Endometrial microvascular endothelial cells (primary cell): ENCODE measurements around the gene CD300LD. TPM values are rescaled to one million over a fixed set of nuclear protein-coding genes. Genes with fewer than 3 reads are reported as not detected.

ENCODE experiments used
- in situ Hi-C: cut with HindIII; loops from 2 replicates; pipeline ENCODE4 v1.10.0; 2017; ENCODE audit warnings: low sequenced_read_pairs, low pct_unique_long_range_greater_than_20kb; ENCODE audit errors: inconsistent ontology term
- total RNA-seq: library from RNA; depleted of rRNA; stranded (reverse); fragments of >200 nt; gene quantifications from one replicate; pipeline ENCODE4 v1.2.3, GENCODE V29; 2015; ENCODE audit errors: inconsistent ontology term

CD300LD gene
- total RNA-seq, 1 donor from 2014 or later, result not detected

DNA sequence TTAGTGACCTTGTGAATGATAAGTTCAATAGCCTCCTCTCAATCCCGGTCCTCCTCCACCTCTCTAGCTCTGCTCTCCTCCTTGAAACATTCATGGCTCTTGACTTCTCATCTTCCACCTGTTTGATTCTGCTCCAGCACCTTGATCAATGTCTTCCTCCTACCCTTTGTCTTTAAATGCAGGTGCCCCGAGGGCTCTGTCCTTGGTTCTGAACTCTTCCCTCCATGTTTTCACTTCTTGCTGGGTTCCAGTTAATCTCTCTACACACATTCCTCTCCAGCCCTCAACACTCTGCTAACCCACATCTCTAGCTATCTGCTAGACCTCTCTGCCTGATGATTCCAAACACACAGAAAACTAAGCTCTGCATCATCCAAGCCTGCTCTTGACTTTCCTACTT lies 18.0 kb upstream of the CD300LD start:
- in situ Hi-C loops, result no loop called here

DNA sequence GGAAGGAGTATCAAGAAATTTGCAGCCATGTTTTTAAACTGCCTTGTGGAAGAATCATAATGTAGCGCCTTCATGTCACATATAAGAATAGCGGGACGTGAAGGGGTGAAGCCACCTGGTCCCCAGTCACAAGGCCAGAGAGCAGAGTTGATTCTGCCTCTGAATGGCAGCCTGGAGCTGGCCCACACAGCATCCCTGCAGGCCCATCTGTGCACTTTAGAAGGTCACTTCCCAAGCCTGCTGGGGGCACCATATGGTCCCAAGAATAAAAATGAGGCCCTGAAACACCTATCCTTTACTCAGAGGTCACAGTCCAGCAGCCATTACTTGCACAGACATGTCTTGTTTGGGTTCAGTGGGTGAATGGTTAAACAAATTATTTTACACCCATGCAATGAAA lies 16.4 kb upstream of the CD300LD start:
- in situ Hi-C loops, result no loop called here

- in situ Hi-C loops, result no loop called here
Measured at GRCh38 chr17:74607221-74607620, 15.1 kb upstream of the CD300LD start.

DNA sequence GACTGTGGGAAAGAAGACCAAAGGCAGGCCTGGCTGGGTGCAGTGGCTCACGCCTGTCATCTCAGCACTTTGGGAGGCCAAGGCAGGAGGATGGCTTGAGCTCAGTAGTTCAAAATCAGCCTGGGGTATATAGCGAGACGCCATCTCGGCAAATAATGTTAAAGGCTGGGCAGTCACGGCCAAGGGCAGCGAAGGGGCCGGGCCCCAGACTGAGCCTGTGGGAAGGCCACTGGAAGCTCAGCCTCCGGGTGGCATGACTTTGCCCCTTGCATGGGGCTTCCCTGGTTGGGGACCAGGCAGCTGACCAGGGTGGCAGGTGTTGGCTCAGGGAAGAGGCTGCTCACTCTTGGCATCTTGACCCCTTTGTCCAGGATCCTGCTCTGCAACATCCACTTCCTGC lies 14.0 kb upstream of the CD300LD start:
- in situ Hi-C loops, result no loop called here

DNA sequence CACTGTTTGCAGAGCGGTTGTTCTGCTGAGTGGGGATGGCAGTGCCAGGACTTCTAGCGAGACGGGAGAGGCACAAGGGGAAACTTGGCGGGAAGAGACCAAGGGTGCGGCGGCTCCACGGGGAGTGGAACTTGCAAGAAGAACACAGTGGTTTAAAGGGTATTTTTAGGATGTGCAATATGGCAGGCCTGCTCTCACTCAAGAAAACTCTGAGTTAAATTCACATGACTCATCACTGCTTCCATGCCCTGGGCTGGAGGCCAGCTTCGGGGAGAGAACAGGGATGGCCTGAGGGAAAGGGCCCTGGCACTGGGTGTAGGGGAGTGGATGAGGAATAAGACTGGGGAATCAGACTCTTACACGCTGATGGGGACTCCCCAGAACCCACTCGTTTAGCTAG lies 13.3 kb upstream of the CD300LD start:
- in situ Hi-C loops, result no loop called here

DNA sequence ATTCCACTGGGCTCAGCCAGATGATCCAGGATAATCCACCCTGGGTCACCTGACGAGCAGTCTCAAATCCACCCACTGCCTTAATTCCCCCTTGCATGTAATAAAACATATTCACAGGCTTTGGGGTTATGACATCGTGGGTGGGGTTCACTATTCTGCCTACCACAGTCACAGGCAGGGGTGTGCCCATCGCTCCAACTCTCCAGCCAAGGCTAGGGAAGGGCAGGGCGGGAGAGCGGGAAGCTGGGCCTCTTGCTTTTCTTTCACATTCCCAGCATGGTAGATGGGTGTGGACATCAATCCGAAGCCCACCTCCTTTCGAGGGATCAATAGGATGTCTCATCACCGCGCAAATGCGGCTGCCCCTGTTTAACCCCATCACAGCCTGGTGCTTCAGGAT lies 12.7 kb upstream of the CD300LD start:
- in situ Hi-C loops, result no loop called here

GRCh38 chr17:74604200-74604599 lies 12.1 kb upstream of the CD300LD start:
- in situ Hi-C loops, result no loop called here

- in situ Hi-C loops, result no loop called here
Measured at GRCh38 chr17:74603746-74604145, 11.7 kb upstream of the CD300LD start.

GRCh38 chr17:74603037-74603635 lies 11.1 kb upstream of the CD300LD start:
- in situ Hi-C loops, result no loop called here

DNA sequence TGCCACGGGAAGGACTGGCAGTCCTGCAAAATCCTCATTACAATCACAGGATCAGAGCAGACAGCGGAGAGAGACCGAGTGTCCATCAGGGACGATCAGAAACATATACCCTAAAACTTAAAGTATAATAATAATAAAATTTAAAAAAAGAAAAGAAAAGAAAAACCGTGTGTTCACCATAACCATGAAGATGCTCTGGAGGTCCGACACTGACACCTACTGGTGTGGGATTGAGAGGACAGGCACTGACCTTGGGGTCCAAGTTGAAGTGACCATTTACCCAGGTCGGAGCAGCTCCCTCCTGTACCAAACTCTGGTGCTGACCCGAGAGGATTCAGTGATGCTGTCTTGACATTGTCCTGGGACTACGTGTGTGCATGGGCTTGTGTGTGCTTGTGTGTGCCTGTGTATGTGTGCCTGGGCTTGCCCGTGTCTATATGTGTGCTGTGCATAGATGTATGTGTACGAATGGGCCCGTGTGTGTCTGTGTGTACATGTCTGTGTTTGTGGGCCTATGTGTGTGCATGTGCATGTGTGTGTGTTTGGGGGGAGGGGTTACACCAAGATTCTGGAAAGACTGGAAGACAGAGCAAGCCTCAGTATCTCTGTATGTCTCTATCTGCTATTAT lies 10.0 kb upstream of the CD300LD start:
- in situ Hi-C loops, result no loop called here

DNA sequence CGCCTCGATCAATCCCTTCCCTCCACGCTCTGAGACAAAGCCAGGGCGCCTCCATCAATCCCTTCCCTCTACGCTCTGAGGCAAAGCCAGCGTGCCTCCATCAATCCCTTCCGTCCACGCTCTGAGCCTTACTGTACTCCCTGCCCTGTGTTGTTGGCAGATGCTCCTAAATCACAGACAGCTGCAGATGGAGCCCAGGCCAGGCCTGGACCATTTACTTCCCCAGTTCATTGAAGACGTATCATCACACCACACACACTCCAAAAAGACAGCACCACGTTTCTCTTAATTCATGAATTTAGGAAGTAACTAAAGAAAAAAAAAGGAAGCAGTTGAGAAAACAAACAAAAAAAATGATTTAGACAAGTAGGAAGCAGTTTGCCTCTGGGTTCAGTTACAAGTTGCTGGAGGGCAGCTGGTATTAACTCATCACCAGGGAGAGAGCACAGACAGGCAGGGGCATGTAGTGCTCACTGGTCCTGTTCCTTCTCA lies 7.4 kb upstream of the CD300LD start:
- in situ Hi-C loops, result no loop called here

DNA sequence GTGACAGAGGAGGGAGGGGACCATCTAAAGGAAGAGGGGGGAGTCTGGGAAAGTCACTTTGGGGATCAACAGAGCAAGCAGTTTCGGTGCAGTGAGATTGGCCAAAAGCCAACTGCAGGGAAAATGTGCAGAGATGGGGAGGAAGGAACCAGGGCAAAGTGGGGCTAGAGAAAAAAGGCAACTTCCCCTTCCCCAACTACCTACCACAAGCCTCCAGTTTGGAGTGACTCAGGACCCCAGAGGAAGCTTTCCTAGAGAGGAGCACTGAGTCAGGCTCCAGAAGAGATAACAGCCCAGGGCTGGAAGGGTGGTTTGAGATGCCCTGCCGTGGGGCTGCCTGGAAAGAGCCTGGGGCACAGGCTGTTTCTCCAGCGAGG lies 6.9 kb upstream of the CD300LD start:
- in situ Hi-C loops, result no loop called here

- in situ Hi-C loops, result no loop called here
Measured at GRCh38 chr17:74598346-74599022, 6.4 kb upstream of the CD300LD start.

DNA sequence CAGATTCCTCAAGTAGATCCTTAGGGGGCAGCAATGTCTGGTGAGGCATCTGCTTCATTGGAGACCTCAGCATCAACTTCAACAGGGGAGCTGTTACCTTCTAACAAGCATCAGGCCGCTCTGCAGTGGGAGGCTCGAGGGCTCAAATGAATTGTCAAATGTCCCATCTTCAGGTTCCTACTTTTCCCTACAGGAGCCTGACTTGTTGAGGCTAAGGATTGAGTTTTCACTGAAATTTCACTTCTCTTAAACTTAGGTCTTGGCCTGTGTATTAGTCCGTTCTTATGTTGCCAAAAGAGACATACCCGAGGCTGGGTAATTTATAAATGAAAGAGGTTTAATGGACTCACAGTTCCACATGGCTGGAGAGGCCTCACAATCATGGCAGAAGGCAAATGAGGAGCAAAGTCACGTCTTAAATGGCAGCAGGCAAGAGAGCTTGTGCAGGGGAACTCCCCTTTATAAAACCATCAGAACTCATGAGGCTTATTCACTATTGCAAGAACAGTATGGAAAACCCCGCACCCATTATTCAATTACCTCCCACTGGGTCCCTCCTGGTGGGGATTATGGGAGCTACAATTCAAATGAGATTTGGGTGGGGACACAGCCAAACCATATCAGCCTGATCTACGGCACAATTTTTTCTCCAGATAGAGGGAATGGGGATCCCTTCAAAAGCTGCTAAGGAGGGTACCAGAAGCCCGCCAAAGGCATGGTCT lies 5.1 kb upstream of the CD300LD start:
- in situ Hi-C loops, result no loop called here

- in situ Hi-C loops, result no loop called here
Measured at GRCh38 chr17:74595037-74595750, 3.1 kb upstream of the CD300LD start.

DNA sequence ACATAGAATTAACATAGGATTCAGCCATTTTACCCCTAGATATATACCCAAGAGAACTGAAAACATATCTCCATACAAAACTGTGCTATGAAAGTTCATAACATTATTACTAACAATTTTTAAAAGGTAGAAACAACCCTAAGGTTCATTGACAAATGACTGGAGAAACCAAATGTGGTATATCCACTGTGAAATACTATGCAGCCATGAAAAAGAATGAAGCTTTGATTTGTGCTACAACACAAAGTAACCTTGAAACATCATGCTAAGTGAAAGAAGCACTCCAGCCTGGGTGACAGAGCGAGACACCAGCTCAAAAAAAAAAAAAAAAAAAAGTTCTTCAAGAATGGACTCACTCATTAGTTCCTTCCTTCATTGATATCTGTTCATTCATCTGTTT lies 580 bp downstream of the CD300LD start:
- in situ Hi-C loops, result no loop called here

- in situ Hi-C loops, result no loop called here
Measured at GRCh38 chr17:74585711-74586110, 6.4 kb downstream of the CD300LD start.

DNA sequence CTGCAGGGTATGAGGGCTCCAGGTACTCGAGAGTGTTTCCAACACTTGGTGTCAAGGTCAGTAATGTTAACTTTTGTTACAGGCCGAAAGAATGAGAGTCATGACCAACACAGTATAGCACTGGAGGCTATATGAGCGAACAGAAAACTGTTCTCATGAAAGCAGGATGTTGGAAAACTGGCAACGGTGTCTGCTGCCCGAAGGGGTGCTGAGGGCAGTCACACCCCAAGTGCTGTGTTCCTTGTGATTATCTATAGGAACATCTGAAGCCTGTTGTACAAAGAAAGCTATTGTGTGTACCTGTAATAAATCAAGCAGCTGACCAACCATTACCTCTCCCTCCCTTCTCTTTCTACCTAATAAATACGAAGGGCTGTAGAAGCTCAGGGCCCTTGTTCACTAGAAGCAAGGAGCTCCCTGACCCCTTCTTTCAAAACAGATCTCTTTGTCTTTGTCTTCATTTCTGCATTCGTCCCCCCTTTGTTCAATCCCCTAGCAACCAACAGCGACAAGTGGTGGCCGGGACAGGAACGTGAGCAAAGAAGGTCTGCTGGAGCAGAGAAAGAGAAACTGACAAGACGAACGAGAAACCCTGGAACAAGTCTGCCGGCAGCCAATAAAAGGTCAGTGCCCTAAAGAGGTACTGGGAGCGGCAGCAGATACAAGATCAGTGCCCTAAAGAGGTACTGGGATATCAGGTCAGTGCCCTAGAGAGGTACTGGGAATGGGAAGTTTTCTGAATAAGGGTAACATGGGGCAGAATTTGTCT lies 7.6 kb downstream of the CD300LD start:
- in situ Hi-C loops, result no loop called here
